Mesenchymal stem cell (in vitro differentiated cells and primary cell): ENCODE results near the gene PRKCZ.

Experiments
- DNase-seq: peaks from one replicate; pipeline ENCODE4 v3.0.0-alpha.2; 2013
- H2AFZ ChIP-seq: one replicate; pipeline ENCODE4 v1.6.1; 2013; ENCODE audit warnings: low read depth, mild to moderate bottlenecking, control low read depth, inconsistent platforms, low read length, moderate library complexity
- H2AK5ac ChIP-seq: 2 replicates; pipeline ENCODE4 v1.6.1; 2013; ENCODE audit warnings: low read length, moderate library complexity, mild to moderate bottlenecking, inconsistent platforms; ENCODE audit not compliant: severe bottlenecking
- H2BK120ac ChIP-seq: one replicate; pipeline ENCODE4 v1.6.1; 2013; ENCODE audit warnings: low read depth, mild to moderate bottlenecking, inconsistent platforms, low read length, moderate library complexity
- H2BK12ac ChIP-seq, 2 experiments: one replicate each; pipeline ENCODE4 v1.6.1; 2013; ENCODE audit warnings: inconsistent platforms in 2 of 2, low read length in 2 of 2, mild to moderate bottlenecking in 2 of 2, moderate library complexity in 2 of 2, control low read depth in 1 of 2
- H2BK15ac ChIP-seq: one replicate; pipeline ENCODE4 v1.6.1; 2013; ENCODE audit warnings: mild to moderate bottlenecking, low read depth, inconsistent platforms; ENCODE audit not compliant: poor library complexity, severe bottlenecking
- H2BK5ac ChIP-seq: 2 replicates; pipeline ENCODE4 v1.6.1; 2013; ENCODE audit warnings: low read depth, mild to moderate bottlenecking, low read length, control low read depth, inconsistent platforms; ENCODE audit not compliant: poor library complexity, severe bottlenecking
- H3K14ac ChIP-seq, 2 experiments: one replicate each; pipeline ENCODE4 v1.6.1; 2013; ENCODE audit warnings: inconsistent platforms in 2 of 2, low read length in 2 of 2, control low read depth in 1 of 2, mild to moderate bottlenecking in 1 of 2, moderate library complexity in 1 of 2
- H3K18ac ChIP-seq, 2 experiments: one replicate each; pipeline ENCODE4 v1.6.1; 2013; ENCODE audit warnings: inconsistent platforms in 2 of 2, low read length in 2 of 2, control low read depth in 1 of 2, low read depth in 1 of 2, mild to moderate bottlenecking in 1 of 2
- H3K23ac ChIP-seq, 2 experiments: one replicate each; pipeline ENCODE4 v1.6.1; 2013; ENCODE audit warnings: inconsistent platforms in 2 of 2, low read length in 2 of 2, mild to moderate bottlenecking in 2 of 2, moderate library complexity in 2 of 2, control low read depth in 1 of 2
- H3K27ac ChIP-seq: 2 replicates; pipeline ENCODE4 v1.5.1; 2013; ENCODE audit warnings: mild to moderate bottlenecking, moderate library complexity, low read length, control low read depth, inconsistent platforms; ENCODE audit not compliant: poor library complexity, severe bottlenecking
- H3K27me3 ChIP-seq, 2 experiments: 2 replicates each; pipeline versions ENCODE4 v1.6.1 to v1.7.0; 2013; ENCODE audit warnings: low read length in 2 of 2, mild to moderate bottlenecking in 2 of 2, moderate library complexity in 2 of 2, control low read depth in 1 of 2, inconsistent platforms in 1 of 2; ENCODE audit not compliant: control insufficient read depth in 1 of 2, insufficient read depth in 1 of 2
- H3K36me3 ChIP-seq, 2 experiments: 2 replicates each; pipeline versions ENCODE4 v1.6.1 to v1.7.0; 2013; ENCODE audit warnings: low read length in 2 of 2, control low read depth in 1 of 2, inconsistent platforms in 1 of 2, low read depth in 1 of 2, mild to moderate bottlenecking in 1 of 2; ENCODE audit not compliant: insufficient read depth in 2 of 2, control insufficient read depth in 1 of 2
- H3K4ac ChIP-seq, 2 experiments: one replicate each; pipeline ENCODE4 v1.6.1; 2013; ENCODE audit warnings: inconsistent platforms in 2 of 2, low read length in 2 of 2, mild to moderate bottlenecking in 2 of 2, moderate library complexity in 2 of 2, control low read depth in 1 of 2, low read depth in 1 of 2
- H3K4me1 ChIP-seq: 2 replicates; pipeline ENCODE4 v1.6.1; 2013; ENCODE audit warnings: low read depth, low read length, control low read depth; ENCODE audit not compliant: control insufficient read depth, insufficient read depth
- H3K4me2 ChIP-seq: 2 replicates; pipeline ENCODE4 v1.6.1; 2013; ENCODE audit warnings: low read length, mild to moderate bottlenecking, inconsistent platforms; ENCODE audit not compliant: poor library complexity, severe bottlenecking
- H3K4me3 ChIP-seq, 2 experiments: 2 replicates each; pipeline versions ENCODE4 v1.5.1 to v1.7.0; 2013; ENCODE audit warnings: low read length in 2 of 2, mild to moderate bottlenecking in 2 of 2, control low read depth in 1 of 2, low read depth in 1 of 2; ENCODE audit not compliant: insufficient read depth in 1 of 2
- H3K79me1 ChIP-seq: replicated peaks from 2 replicates; pipeline ENCODE4 v1.6.1; 2013; ENCODE audit warnings: mild to moderate bottlenecking, control low read depth, low read length, inconsistent platforms; ENCODE audit not compliant: poor library complexity, severe bottlenecking
- H3K9ac ChIP-seq: 2 replicates; pipeline ENCODE4 v1.7.0; 2013; ENCODE audit warnings: mild to moderate bottlenecking, low read length, moderate library complexity
- H3K9me3 ChIP-seq: 2 replicates; pipeline ENCODE4 v1.7.0; 2013; ENCODE audit warnings: mild to moderate bottlenecking, low read length; ENCODE audit not compliant: control insufficient read depth
- H4K8ac ChIP-seq: one replicate; pipeline ENCODE4 v1.6.1; 2013; ENCODE audit warnings: inconsistent platforms, mild to moderate bottlenecking, low read length, moderate library complexity
- H4K91ac ChIP-seq: one replicate; pipeline ENCODE4 v1.6.1; 2013; ENCODE audit warnings: mild to moderate bottlenecking, low read length, inconsistent platforms
- WGBS: methylation state at CpG from one replicate; pipeline ENCODE4 v1.1.7; 2013; ENCODE audit warnings: mixed read lengths; 5-methylcytosine and 5-hydroxymethylcytosine counted together

PRKCZ gene

DNA sequence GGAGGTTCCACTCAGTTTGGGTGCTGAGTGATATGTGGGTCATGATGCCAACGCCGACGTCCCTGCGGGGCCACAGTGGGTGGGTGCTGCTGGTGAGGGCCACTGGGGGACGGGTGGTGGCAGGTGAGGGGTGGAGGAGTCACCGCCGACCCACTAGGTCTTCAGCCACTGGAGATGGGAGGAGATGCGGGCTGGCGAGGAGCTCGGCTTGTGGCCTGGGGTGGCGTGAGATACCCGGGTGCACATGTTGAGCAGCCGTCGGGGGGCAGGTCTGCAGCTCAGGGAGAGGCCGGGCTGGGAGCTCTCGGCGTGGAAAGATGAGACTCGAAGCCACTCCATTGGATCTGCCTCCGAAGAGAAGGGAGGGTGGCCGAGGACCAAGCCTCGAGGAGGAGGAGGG, 103.8 kb downstream of the PRKCZ start:
- no peaks in the 10 kb centered on the region for H3K4me1 ChIP-seq
- H3K23ac ChIP-seq: no peak overlapping the region
- no peak overlapping the region for H3K14ac ChIP-seq
- no peak overlapping the region for H2AK5ac ChIP-seq
- no peak overlapping the region for H4K91ac ChIP-seq
- H3K18ac ChIP-seq: no peak overlapping the region
- WGBS: 94% methylated on average over 21 of the region's 21 CpGs
- H2BK12ac ChIP-seq: no peak overlapping the region
- no peak overlapping the region for H3K4ac ChIP-seq
- H3K9ac ChIP-seq: no peak overlapping the region
- no peak overlapping the region for H2BK120ac ChIP-seq
- no peak overlapping the region for H3K4me3 ChIP-seq
- H2BK5ac ChIP-seq: no peak overlapping the region
- H3K27me3 ChIP-seq: peaks cover 0 to 45% of the 10 kb centered on the region in 2 experiments
- H4K8ac ChIP-seq: no peak overlapping the region
- no peak overlapping the region for H2AFZ ChIP-seq
- no peak overlapping the region for H3K4me2 ChIP-seq
- DNase-seq: no peak
- no peak overlapping the region for H3K27ac ChIP-seq
- no peak overlapping the region for H2BK15ac ChIP-seq
- peaks cover 14% of the 10 kb centered on the region for H3K79me1 ChIP-seq
- no peaks in the 10 kb centered on the region for H3K9me3 ChIP-seq
- H3K36me3 ChIP-seq: peaks cover 0 to 76% of the 10 kb centered on the region in 2 experiments

DNA sequence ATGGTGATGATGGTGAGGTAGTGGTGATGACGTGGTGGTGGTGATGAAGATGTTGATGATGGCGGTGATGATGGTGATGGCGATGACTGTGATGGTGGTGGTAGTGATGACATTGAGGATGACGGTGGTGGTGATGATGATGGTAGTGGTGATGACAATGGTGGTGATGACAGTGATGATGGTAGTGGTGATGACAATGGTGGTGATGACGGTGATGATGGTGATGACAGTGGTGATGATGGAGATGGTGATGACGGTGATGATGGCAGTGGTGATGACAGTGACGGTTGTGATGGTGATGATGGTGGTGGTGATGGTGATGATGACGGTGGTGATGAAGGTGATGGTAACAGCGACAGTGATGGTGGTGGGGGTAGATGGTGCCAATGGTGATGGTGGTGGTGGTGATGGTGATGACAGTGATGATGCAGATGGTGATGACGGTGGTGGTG, 105.0 kb downstream of the PRKCZ start:
- no peak overlapping the region for H3K14ac ChIP-seq
- H3K36me3 ChIP-seq: peaks cover 0 to 78% of the 10 kb centered on the region in 2 experiments
- no peak overlapping the region for H3K18ac ChIP-seq
- no peak overlapping the region for H4K8ac ChIP-seq
- no peak overlapping the region for H3K23ac ChIP-seq
- no peak overlapping the region for H3K9ac ChIP-seq
- no peak overlapping the region for H2BK12ac ChIP-seq
- H2AK5ac ChIP-seq: no peak overlapping the region
- no peak overlapping the region for H2BK5ac ChIP-seq
- H3K9me3 ChIP-seq: no peaks in the 10 kb centered on the region
- H3K4me2 ChIP-seq: no peak overlapping the region
- H2BK15ac ChIP-seq: no peak overlapping the region
- no peak overlapping the region for H2AFZ ChIP-seq
- H2BK120ac ChIP-seq: no peak overlapping the region
- H3K27me3 ChIP-seq: peaks cover 0 to 47% of the 10 kb centered on the region in 2 experiments
- no peak overlapping the region for H4K91ac ChIP-seq
- H3K27ac ChIP-seq: no peak overlapping the region
- no peak overlapping the region for H3K4me3 ChIP-seq
- WGBS: 96% methylated on average over 10 of the region's 10 CpGs
- H3K4me1 ChIP-seq: no peaks in the 10 kb centered on the region
- H3K79me1 ChIP-seq: peaks cover 15% of the 10 kb centered on the region
- DNase-seq: no peak
- H3K4ac ChIP-seq: no peak overlapping the region

DNA sequence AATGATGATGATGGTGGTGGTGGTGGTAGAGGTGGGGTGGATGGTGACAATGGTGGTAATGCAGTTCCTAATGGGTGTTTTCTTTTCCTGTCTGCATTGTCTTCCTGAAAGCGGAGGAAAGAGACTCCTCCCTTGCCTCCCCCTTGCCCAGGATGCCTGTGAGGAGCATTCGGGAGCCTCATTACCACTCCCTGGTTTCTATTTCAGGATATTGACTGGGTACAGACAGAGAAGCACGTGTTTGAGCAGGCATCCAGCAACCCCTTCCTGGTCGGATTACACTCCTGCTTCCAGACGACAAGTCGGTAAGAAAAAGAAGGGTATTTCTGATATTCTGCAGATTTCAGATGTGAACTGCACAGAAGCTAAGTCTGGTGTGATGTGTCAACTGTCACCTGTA, 105.6 kb downstream of the PRKCZ start:
- H3K79me1 ChIP-seq: peaks cover 19% of the 10 kb centered on the region
- H3K9ac ChIP-seq: no peak overlapping the region
- WGBS: 81% methylated on average over 6 of the region's 6 CpGs
- no peak overlapping the region for H3K27ac ChIP-seq
- no peak overlapping the region for H2BK15ac ChIP-seq
- no peak overlapping the region for H3K4me2 ChIP-seq
- H3K14ac ChIP-seq: no peak overlapping the region
- no peak overlapping the region for H2BK12ac ChIP-seq
- no peak overlapping the region for H3K18ac ChIP-seq
- no peak overlapping the region for H2BK120ac ChIP-seq
- H3K23ac ChIP-seq: no peak overlapping the region
- no peak overlapping the region for H4K8ac ChIP-seq
- H2BK5ac ChIP-seq: no peak overlapping the region
- no peak overlapping the region for H3K4me3 ChIP-seq
- no peak overlapping the region for H4K91ac ChIP-seq
- H3K4me1 ChIP-seq: no peaks in the 10 kb centered on the region
- no peak for DNase-seq
- peaks cover 0 to 78% of the 10 kb centered on the region in 2 experiments for H3K36me3 ChIP-seq
- no peak overlapping the region for H2AK5ac ChIP-seq
- peaks cover 0 to 46% of the 10 kb centered on the region in 2 experiments for H3K27me3 ChIP-seq
- no peaks in the 10 kb centered on the region for H3K9me3 ChIP-seq
- no peak overlapping the region for H2AFZ ChIP-seq
- H3K4ac ChIP-seq: no peak overlapping the region

DNA sequence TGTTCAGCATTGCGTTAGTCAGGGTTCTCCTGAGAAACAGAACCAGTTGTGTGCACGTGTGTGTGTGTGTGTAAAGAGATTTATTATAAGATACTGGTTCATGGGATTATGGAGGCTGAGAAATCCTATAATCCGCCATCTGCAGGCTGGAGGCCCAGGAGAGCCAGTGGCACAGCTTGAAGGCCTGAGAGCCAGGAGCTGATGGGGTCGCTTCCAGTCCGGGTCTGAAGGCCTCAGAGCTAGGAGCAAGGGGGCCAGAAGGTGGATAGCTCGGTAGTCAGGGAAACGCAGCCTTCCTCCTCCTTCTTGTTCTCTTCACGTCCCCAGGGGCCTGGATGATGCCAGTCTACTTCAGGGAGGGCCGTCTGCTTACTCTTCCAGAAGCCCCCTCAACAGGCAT, 106.7 kb downstream of the PRKCZ start:
- Histone ChIP-seq H3K36me3 (peaks cover 0 to 80% of the 10 kb centered on the region in 2 experiments), H2BK120ac (no peak overlapping the region), H2AK5ac (no peak overlapping the region), H3K4me1 (no peaks in the 10 kb centered on the region), H3K9ac (no peak overlapping the region), H3K27me3 (peaks cover 0 to 37% of the 10 kb centered on the region in 2 experiments), H3K4ac (no peak overlapping the region), H2BK15ac (no peak overlapping the region), H3K4me3 (no peak overlapping the region), H3K4me2 (no peak overlapping the region), H2AFZ (no peak overlapping the region), H2BK12ac (no peak overlapping the region), H2BK5ac (no peak overlapping the region), H3K18ac (no peak overlapping the region), H3K9me3 (no peaks in the 10 kb centered on the region), H3K14ac (no peak overlapping the region), H4K8ac (no peak overlapping the region), H3K27ac (no peak overlapping the region), H3K79me1 (peaks cover 21% of the 10 kb centered on the region), H4K91ac (no peak overlapping the region), H3K23ac (no peak overlapping the region)
- no peak for DNase-seq
- 79% methylated on average over 9 of the region's 9 CpGs for WGBS
